ENCODE data around the gene ADGRG6.
"Not testable (repeated sequence)": the region's sequence is repeated elsewhere in the genome, so short reads cannot be mapped to it uniquely, and the experiment has no call there.

The ADGRG6 gene

GRCh38 chr6:142407685-142408273 lies 106.0 kb downstream of the ADGRG6 start:
- DNase-seq: no peak

GRCh38 chr6:142408409-142408808 lies 106.6 kb downstream of the ADGRG6 start:
- no peak for DNase-seq

DNA sequence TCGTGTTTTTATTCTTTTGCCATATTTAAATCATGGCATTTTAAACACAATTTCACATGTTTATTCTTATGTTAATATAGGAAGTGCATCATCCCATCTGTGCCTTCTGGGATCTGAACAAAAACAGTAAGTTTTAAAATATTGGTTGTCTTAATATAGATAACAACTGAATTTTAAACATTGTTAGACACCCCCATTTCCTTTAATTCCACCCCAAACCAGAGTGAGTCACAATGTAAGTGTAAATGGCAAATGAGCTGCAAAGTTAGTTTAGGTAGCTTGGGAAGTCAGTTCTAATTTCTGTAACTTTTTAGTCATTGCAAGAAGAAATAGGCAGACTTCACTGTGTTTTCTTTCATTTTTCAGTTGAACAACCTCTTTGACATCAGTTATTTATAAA lies 108.0 kb downstream of the ADGRG6 start:
- no peak for DNase-seq

DNA sequence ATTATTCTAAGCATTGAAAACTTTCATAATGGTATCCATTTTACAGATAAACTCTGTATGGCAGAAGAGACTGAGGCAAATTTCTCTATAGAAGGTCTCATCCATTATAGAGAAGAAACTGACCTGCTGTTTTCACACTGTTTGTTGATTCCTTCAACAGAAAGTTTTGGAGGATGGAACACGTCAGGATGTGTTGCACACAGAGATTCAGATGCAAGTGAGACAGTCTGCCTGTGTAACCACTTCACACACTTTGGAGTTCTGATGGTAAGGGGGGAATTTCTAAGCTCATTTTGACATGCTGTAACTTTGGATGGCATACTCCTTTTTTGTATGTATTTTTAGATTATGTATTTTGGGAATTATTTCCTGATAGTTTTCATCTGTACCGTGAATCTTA lies 109.3 kb downstream of the ADGRG6 start:
- DNase-seq: no peak

DNA sequence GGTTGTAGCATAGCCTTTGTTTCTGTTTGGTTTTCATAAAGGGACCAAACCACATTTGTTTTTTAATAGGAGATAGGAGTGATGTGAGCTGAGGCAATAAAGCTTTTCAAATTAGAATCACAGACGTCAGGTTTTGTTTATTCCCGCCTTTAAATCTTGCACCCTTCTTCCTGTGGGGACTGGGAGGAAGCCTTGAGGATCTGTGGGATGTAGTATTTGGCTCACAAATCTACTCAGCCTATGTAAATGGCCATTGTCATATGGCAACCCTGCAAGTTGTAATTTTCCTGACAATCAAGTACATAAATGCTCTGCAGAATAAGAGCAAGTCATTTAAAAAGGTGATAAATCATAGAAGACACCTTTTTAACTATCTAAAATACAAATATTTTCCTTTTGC lies 110.4 kb downstream of the ADGRG6 start:
- DNase-seq: no peak

DNA sequence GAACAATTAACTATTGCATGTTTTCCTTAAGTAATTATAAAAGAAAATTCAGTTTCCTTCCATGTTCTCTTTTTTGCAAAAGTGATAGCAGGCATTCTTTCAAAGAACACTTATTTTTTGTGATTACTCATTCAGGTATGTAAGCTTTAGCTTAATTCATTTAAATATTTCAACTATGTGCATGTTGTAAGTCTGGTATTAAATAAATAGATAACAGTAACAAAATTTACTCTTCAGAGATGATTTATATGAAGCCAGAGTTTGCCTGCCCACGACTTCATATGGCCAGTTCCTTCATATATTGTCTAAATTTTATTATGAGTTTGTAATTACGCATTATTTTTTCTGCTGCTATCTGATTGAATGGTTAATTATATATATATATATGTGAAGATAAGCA lies 110.9 kb downstream of the ADGRG6 start:
- DNase-seq: no peak

GRCh38 chr6:142413111-142413510 lies 111.3 kb downstream of the ADGRG6 start:
- no peak for DNase-seq

- DNase-seq: no peak
These were observed 112.8 kb downstream of the ADGRG6 start for GRCh38 chr6:142414462-142415250.

GRCh38 chr6:142416179-142416578 lies 114.4 kb downstream of the ADGRG6 start:
- DNase-seq: peak in 1 of 51 donors; percentile 34

DNA sequence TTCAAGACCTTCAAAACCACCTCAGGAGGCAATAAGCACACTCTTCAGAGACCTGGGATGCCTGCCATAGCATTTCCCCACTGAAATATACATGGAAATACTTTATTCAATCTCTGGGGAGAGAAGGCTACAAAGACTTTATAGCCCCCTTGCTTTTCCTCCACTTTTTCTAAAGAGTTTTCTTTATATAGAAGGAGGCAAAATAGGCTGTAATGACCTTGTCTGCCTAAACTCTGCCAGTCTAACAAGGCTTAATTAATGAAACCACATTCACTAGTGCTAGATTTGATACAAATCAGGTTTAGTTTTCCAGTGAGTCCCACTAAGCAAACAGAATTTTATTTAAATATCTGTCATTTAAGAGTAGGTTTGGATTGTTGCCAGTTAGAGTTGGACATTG lies 114.9 kb downstream of the ADGRG6 start:
- no peak for DNase-seq

- DNase-seq: no peak
These were observed 115.5 kb downstream of the ADGRG6 start for GRCh38 chr6:142417331-142417750.

- DNase-seq: no peak
These were observed 117.3 kb downstream of the ADGRG6 start for GRCh38 chr6:142419071-142419470.

GRCh38 chr6:142420802-142421201 lies 119.0 kb downstream of the ADGRG6 start:
- DNase-seq: no peak

DNA sequence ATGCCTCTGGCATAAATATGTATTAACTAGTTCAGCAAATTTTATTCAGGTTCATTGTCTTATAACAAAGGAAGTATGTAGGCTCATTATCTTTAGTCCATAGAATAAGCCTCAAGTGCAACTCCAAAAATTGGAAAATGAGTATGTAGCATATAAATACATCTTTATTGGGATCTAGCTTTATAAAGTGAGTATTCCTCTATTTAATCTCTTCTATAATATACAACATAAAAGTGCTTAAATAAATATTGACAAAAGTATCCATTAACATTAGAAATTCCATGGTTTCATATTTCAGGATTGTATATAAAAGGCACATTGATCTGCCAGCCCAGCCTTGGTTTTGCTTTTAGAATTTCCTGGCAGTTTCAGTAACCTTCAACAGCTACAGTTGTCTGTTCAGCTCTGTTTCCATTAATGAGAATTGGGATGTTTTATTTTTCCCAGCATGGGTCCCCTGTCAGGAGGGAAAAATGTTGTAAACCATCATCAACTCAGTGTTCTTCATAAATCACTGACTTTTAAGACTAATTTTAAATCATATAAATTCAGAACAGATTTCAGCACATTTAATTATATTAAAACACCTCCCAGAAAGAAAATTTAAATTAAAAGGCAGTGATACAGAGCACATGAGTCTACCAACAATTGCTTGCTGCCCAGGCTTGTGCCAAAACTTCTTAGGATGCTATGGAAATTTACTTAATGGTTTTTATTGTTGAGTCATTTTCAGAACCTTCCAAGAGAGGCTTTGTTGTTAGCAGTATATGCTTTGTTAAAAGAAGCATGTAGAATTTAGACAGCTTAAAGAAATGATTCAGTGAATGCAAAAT lies 119.7 kb downstream of the ADGRG6 start:
- no peak for DNase-seq

DNA sequence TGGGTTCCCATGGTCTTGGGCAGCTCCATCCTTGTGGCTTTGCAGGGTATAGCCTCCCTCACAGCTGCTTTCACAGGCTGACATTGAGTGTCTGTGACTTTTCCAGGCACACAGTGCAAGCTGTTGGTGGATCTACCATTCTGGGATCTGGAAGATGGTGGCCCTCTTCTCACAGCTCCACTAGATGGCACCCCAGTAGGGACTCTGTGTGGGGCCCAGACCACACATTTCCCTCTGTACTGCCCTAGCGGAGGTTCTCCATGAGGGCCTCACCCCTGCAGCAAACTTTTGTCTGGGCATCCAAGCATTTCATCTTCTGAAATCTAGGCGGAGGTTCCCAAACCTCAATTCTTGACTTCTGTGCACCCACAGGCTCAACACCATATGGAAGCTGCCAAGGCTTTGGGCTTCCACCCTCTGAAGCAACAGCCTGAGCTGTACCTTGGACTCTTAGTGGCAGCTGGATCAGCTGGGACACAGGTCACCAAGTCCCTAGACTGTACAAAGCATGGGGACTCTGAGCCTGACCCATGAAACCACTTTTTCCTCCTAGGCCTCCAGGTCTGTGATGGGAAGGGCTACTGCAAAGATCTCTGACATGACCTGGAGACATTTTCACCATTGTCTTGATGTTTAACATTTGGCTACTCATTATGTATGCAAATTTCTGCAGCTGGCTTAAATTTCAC lies 124.8 kb downstream of the ADGRG6 start:
- DNase-seq: not testable (repeated sequence)

GRCh38 chr6:142428468-142428867 lies 126.7 kb downstream of the ADGRG6 start:
- not testable (repeated sequence) for DNase-seq

- DNase-seq: no peak
These were observed 127.4 kb downstream of the ADGRG6 start for GRCh38 chr6:142429195-142429594.

GRCh38 chr6:142433419-142433818 lies 131.6 kb downstream of the ADGRG6 start:
- DNase-seq: no peak

DNA sequence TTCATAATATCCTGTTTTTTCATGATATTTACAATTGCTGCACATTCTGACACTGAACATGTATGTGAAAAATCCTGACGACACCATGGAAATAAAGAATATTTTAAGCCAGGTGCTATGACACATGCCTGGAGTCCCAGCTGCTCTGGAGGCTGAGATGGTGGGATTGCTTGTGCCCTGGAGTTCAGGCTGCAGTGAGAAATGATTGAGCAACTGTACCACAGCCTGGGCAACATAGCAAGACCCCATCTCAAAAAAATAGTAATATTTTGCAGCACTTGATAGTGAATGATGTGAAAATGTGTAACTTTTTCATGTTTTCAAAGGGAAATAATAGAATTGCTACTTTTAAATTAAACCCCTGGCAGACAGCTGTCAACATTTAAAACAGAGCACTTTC lies 137.1 kb downstream of the ADGRG6 start:
- DNase-seq: no peak

DNA sequence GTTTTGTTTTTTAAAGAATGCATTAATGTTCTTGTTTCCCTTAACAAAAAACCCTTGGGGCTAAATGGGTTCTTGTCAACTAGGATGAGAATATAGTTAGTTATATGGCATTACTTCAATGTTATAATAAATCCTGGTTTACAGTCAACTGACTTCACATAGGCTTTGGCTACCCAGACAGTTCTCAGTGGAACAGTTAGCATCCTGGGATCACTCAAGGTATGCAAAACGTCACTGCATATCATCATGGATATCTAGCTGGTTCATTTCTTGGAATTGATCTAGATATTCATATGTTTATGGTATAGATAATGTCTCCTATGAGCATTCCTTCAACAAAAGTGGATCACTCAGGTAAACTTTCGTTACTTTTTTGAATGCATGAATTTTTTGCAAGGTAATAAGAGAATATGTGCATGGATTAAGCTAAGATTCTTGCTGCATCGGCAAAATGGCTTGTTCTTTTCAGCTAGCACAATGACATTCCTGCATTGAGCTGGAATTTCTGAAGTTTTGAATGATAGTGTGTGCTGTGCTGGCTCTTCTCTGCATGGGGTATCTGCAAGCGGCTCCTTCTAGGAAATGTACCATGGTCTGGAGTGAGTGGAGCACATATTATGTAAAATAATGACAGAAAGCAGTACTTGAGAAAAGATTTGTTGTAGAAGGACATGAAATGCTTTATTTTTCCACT lies 138.9 kb downstream of the ADGRG6 start:
- no peak for DNase-seq

GRCh38 chr6:142441716-142442115 lies 139.9 kb downstream of the ADGRG6 start:
- no peak for DNase-seq

Measured in hypothalamus (tissue), 51 donors.